Trophoblast cell (in vitro differentiated cells and primary cell): ENCODE data around the gene LGALS7.
"Not testable (repeated sequence)": the region's sequence is repeated elsewhere in the genome, so short reads cannot be mapped to it uniquely, and the experiment has no call there.

Experiments
- DNase-seq, 2 donors: peaks; one replicate each; pipeline ENCODE4 v3.0.0-alpha.2; 2016
- H2AFZ ChIP-seq: 2 replicates; pipeline ENCODE4 v1.6.1; 2013; ENCODE audit warnings: low read length, moderate library complexity, mild to moderate bottlenecking; ENCODE audit not compliant: insufficient read depth, poor library complexity
- H2AK5ac ChIP-seq: 2 replicates; pipeline ENCODE4 v1.6.1; 2013; ENCODE audit warnings: mild to moderate bottlenecking, low read length
- H2BK120ac ChIP-seq: 2 replicates; pipeline ENCODE4 v1.6.1; 2013; ENCODE audit warnings: low read length, mild to moderate bottlenecking, moderate library complexity; ENCODE audit not compliant: insufficient read depth, poor library complexity
- H2BK12ac ChIP-seq: 2 replicates; pipeline ENCODE4 v1.6.1; 2013; ENCODE audit warnings: mild to moderate bottlenecking, low read length, moderate library complexity
- H2BK5ac ChIP-seq: 2 replicates; pipeline ENCODE4 v1.6.1; 2013; ENCODE audit warnings: low read length, low read depth, moderate library complexity, mild to moderate bottlenecking; ENCODE audit not compliant: poor library complexity
- H3K14ac ChIP-seq: 2 replicates; pipeline ENCODE4 v1.6.1; 2013; ENCODE audit warnings: mild to moderate bottlenecking, low read length
- H3K18ac ChIP-seq: 2 replicates; pipeline ENCODE4 v1.6.1; 2013; ENCODE audit warnings: mild to moderate bottlenecking, low read length
- H3K23ac ChIP-seq: 2 replicates; pipeline ENCODE4 v1.6.1; 2013; ENCODE audit warnings: low read length
- H3K27ac ChIP-seq: 2 replicates; pipeline ENCODE4 v1.5.1; 2013; ENCODE audit warnings: low read depth, mild to moderate bottlenecking, inconsistent platforms, low read length, moderate library complexity
- H3K27me3 ChIP-seq: 2 replicates; pipeline ENCODE4 v1.6.1; 2013; ENCODE audit warnings: inconsistent platforms, mild to moderate bottlenecking, low read length, moderate library complexity; ENCODE audit not compliant: insufficient read depth
- H3K36me3 ChIP-seq, 2 experiments: 1 replicate in 1 of 2; 2 replicates in 1 of 2; pipeline ENCODE4 v1.6.1; 2013; ENCODE audit warnings: low read length in 2 of 2, mild to moderate bottlenecking in 2 of 2, moderate library complexity in 1 of 2; ENCODE audit not compliant: insufficient read depth in 2 of 2, control insufficient read depth in 1 of 2
- H3K4ac ChIP-seq: 2 replicates; pipeline ENCODE4 v1.6.1; 2013; ENCODE audit warnings: low read depth, mild to moderate bottlenecking, low read length, moderate library complexity
- H3K4me1 ChIP-seq, 2 experiments: 1 replicate in 1 of 2; 2 replicates in 1 of 2; pipeline ENCODE4 v1.6.1; 2013; ENCODE audit warnings: low read length in 2 of 2, mild to moderate bottlenecking in 2 of 2, moderate library complexity in 1 of 2; ENCODE audit not compliant: insufficient read depth in 2 of 2, control insufficient read depth in 1 of 2
- H3K4me2 ChIP-seq: 2 replicates; pipeline ENCODE4 v1.6.1; 2013; ENCODE audit warnings: inconsistent platforms, mild to moderate bottlenecking, low read length, moderate library complexity
- H3K4me3 ChIP-seq: 2 replicates; pipeline ENCODE4 v1.5.1; 2013; ENCODE audit warnings: mild to moderate bottlenecking, low read depth, low read length, inconsistent platforms
- H3K79me1 ChIP-seq: one replicate; pipeline ENCODE4 v1.6.1; 2013; ENCODE audit warnings: low read length
- H3K79me2 ChIP-seq: 2 replicates; pipeline ENCODE4 v1.6.1; 2013; ENCODE audit warnings: low read length, mild to moderate bottlenecking; ENCODE audit not compliant: control insufficient read depth, insufficient read depth, poor library complexity
- H3K9ac ChIP-seq: 2 replicates; pipeline ENCODE4 v1.6.1; 2013; ENCODE audit warnings: mild to moderate bottlenecking, low read length
- H3K9me3 ChIP-seq: 2 replicates; pipeline ENCODE4 v1.6.1; 2013; ENCODE audit warnings: low read depth, mild to moderate bottlenecking, control low read depth, inconsistent platforms, low read length; ENCODE audit not compliant: insufficient read depth
- H4K12ac ChIP-seq: 2 replicates; pipeline ENCODE4 v1.6.1; 2013; ENCODE audit warnings: low read depth, mild to moderate bottlenecking, low read length, moderate library complexity
- H4K8ac ChIP-seq: 2 replicates; pipeline ENCODE4 v1.6.1; 2013; ENCODE audit warnings: low read depth, mild to moderate bottlenecking, low read length, moderate library complexity
- H4K91ac ChIP-seq: one replicate; pipeline ENCODE4 v1.6.1; 2013; ENCODE audit warnings: low read depth, mild to moderate bottlenecking, low read length, moderate library complexity
- WGBS: extraction: QIAGEN DNeasy Blood & Tissue Kit; methylation state at CpG from one replicate; pipeline ENCODE4 v1.1.7; 2013; ENCODE audit warnings: missing lambda C conversion rate; ENCODE audit not compliant: insufficient read length, insufficient coverage; ENCODE audit errors: extremely low coverage; 5-methylcytosine and 5-hydroxymethylcytosine counted together

The LGALS7 gene

GRCh38 chr19:38761884-38762389 is 11.4 kb downstream of the LGALS7 start:
- H4K12ac ChIP-seq, H3K23ac ChIP-seq, H2AK5ac ChIP-seq, H3K79me2 ChIP-seq, H4K8ac ChIP-seq, H3K4ac ChIP-seq, H3K9ac ChIP-seq, H2BK5ac ChIP-seq, H3K79me1 ChIP-seq, H4K91ac ChIP-seq, H3K14ac ChIP-seq, H2AFZ ChIP-seq, H2BK12ac ChIP-seq, H3K4me3 ChIP-seq, H3K36me3 ChIP-seq, H2BK120ac ChIP-seq, H3K4me2 ChIP-seq, DNase-seq, H3K27me3 ChIP-seq, H3K4me1 ChIP-seq, H3K18ac ChIP-seq, H3K9me3 ChIP-seq, H3K27ac ChIP-seq: not testable (repeated sequence)
- no CpG with 5 or more reads among the region's 9 CpGs for WGBS

GRCh38 chr19:38760805-38761517 is 12.4 kb downstream of the LGALS7 start:
- H3K23ac ChIP-seq, H3K18ac ChIP-seq, H2BK5ac ChIP-seq, H2AFZ ChIP-seq, H3K4me3 ChIP-seq, H3K27me3 ChIP-seq, DNase-seq, H4K8ac ChIP-seq, H2BK12ac ChIP-seq, H2AK5ac ChIP-seq, H3K4ac ChIP-seq, H3K79me2 ChIP-seq, H3K9me3 ChIP-seq, H3K14ac ChIP-seq, H3K36me3 ChIP-seq, H3K79me1 ChIP-seq, H3K27ac ChIP-seq, H2BK120ac ChIP-seq, H4K12ac ChIP-seq, H4K91ac ChIP-seq, H3K9ac ChIP-seq, H3K4me2 ChIP-seq, H3K4me1 ChIP-seq: not testable (repeated sequence)
- no CpG with 5 or more reads among the region's 6 CpGs for WGBS

- Histone ChIP-seq H4K12ac (no peak overlapping the region), H3K79me2 (no peaks in the 10 kb centered on the region), H3K4ac (no peak overlapping the region), H2BK5ac (no peak overlapping the region), H4K8ac (no peak overlapping the region), H3K27me3 (no peaks in the 10 kb centered on the region), H3K36me3 (no peaks in the 10 kb centered on the region), H2AK5ac (no peak overlapping the region), H3K23ac (no peak overlapping the region), H3K14ac (no peak overlapping the region), H2AFZ (no peak overlapping the region), H3K9me3 (no peaks in the 10 kb centered on the region), H3K27ac (no peak overlapping the region), H2BK12ac (no peak overlapping the region), H3K9ac (no peak overlapping the region), H4K91ac (no peak overlapping the region), H3K4me1 (no peaks in the 10 kb centered on the region), H3K4me3 (no peak overlapping the region), H3K18ac (no peak overlapping the region), H3K79me1 (no peaks in the 10 kb centered on the region), H3K4me2 (no peak overlapping the region), H2BK120ac (no peak overlapping the region)
- no CpG with 5 or more reads among the region's 10 CpGs for WGBS
- DNase-seq = no peak
Observed at GRCh38 chr19:38759590-38760003, 13.7 kb downstream of the LGALS7 start.

- H3K18ac ChIP-seq, H3K79me2 ChIP-seq, H4K12ac ChIP-seq, H3K36me3 ChIP-seq, H4K91ac ChIP-seq, H4K8ac ChIP-seq, H3K4me2 ChIP-seq, H3K79me1 ChIP-seq, H2AK5ac ChIP-seq, H2BK5ac ChIP-seq, H3K9me3 ChIP-seq, H3K27me3 ChIP-seq, H3K14ac ChIP-seq, H3K4me1 ChIP-seq, DNase-seq, H3K4ac ChIP-seq, H2BK120ac ChIP-seq, H2BK12ac ChIP-seq, H3K27ac ChIP-seq, H3K23ac ChIP-seq, H3K4me3 ChIP-seq, H2AFZ ChIP-seq, H3K9ac ChIP-seq: not testable (repeated sequence)
- no CpG with 5 or more reads among the region's 2 CpGs for WGBS
Observed at GRCh38 chr19:38754196-38754595, 19.1 kb downstream of the LGALS7 start.
